GM12878 (cell line): ENCODE results near the gene TPCN2. TPM values are rescaled to one million over a fixed set of nuclear protein-coding genes. Genes with fewer than 3 reads are reported as not detected.

Source experiments
- ATAC-seq: fragments of 200-7000 bp; cut with Tn5 transposase; 3 replicates; pipeline ENCODE4 v1.9.1; 2020; ENCODE audit warnings: mild to moderate bottlenecking, moderate library complexity
- BruUV-seq: library from RNA; stranded (reverse); fragments of 400-500 nt; replicated peaks from 2 replicates; lab custom pipeline; 2021; lab: Mats Ljungman, UMichigan
- CTCF ChIA-PET: fragments of 300-600 bp; sonication (Branson Sonifier 250); formaldehyde crosslinking; extraction: SDS; loops from one replicate; lab custom pipeline; 2021; ENCODE audit warnings: inconsistent platforms; lab: Yijun Ruan, JAX
- POLR2A ChIA-PET: fragments of 350-600 bp; formaldehyde crosslinking; extraction: SDS; loops from one replicate; lab custom pipeline; 2021; ENCODE audit warnings: inconsistent platforms; lab: Charles Lee
- RAD21 ChIA-PET: fragments of 300-600 bp; sonication (Branson Sonifier 250); formaldehyde crosslinking; loops from one replicate; lab custom pipeline; 2023; ENCODE audit warnings: antibody characterized with exemption; ENCODE audit not compliant: unreplicated experiment; lab: Charles Lee
- SMC1A ChIA-PET: fragments of 300-600 bp; sonication (Branson Sonifier 250); formaldehyde crosslinking; loops from one replicate; lab custom pipeline; 2023; ENCODE audit not compliant: unreplicated experiment, uncharacterized antibody; lab: Charles Lee
- DNase-seq: peaks from one replicate; pipeline ENCODE4 v3.0.0-alpha.2; 2011; ENCODE audit warnings: low read depth, low spot score
- FAIRE-seq: peaks from 3 replicates; lab custom pipeline; 2011; peaks lifted over from hg19 to GRCh38; lab: Jason Lieb, UNC
- H2AFZ ChIP-seq: 2 replicates; pipeline ENCODE4 v1.6.0; 2011; ENCODE audit warnings: low read depth, low read length, control low read depth; ENCODE audit not compliant: control insufficient read depth
- H3K27ac ChIP-seq: 2 replicates; pipeline ENCODE4 v1.5.1; 2011; ENCODE audit warnings: control low read depth; ENCODE audit not compliant: control insufficient read depth, insufficient read depth
- H3K27me3 ChIP-seq, 2 experiments: replicated peaks in 1 of 2; 2 replicates each; pipeline versions ENCODE4 v1.6.0 to v1.6.1; 2011; ENCODE audit warnings: low read length in 1 of 2; ENCODE audit not compliant: control insufficient read depth in 2 of 2, insufficient read depth in 2 of 2
- H3K36me3 ChIP-seq, 2 experiments: 2 replicates each; pipeline ENCODE4 v1.5.1; 2011; ENCODE audit warnings: low read length in 1 of 2; ENCODE audit not compliant: control insufficient read depth in 2 of 2, insufficient read depth in 2 of 2
- H3K4me1 ChIP-seq: 2 replicates; pipeline ENCODE4 v1.6.1; 2011; ENCODE audit warnings: mild to moderate bottlenecking, low read length, moderate library complexity, mixed read lengths; ENCODE audit not compliant: control insufficient read depth, insufficient read depth
- H3K4me2 ChIP-seq: 2 replicates; pipeline ENCODE4 v1.6.0; 2011; ENCODE audit warnings: control low read depth; ENCODE audit not compliant: control insufficient read depth, insufficient read depth
- H3K4me3 ChIP-seq: fragments of 200-600 bp; sonication (generic); 2 replicates; pipeline ENCODE4 v1.5.1; 2016
- H3K79me2 ChIP-seq: 2 replicates; pipeline ENCODE4 v1.6.0; 2011; ENCODE audit warnings: low read length; ENCODE audit not compliant: control insufficient read depth, insufficient read depth
- H3K9ac ChIP-seq: 2 replicates; pipeline ENCODE4 v1.8.0; 2011; ENCODE audit warnings: low read length, control low read depth, mixed read lengths; ENCODE audit not compliant: control insufficient read depth, insufficient read depth
- H3K9me3 ChIP-seq: replicated peaks from 3 replicates; pipeline ENCODE4 v1.5.1; 2011; ENCODE audit warnings: mild to moderate bottlenecking, low read length; ENCODE audit not compliant: control insufficient read depth, insufficient read depth
- H4K20me1 ChIP-seq: 2 replicates; pipeline ENCODE4 v1.6.0; 2011; ENCODE audit not compliant: control insufficient read depth, insufficient read depth
- ATF3 ChIP-seq: IDR thresholded peaks from 2 replicates; pipeline ENCODE4 v1.6.1; 2011; ENCODE audit warnings: low read depth, mild to moderate bottlenecking, low read length, moderate library complexity, borderline replicate concordance; ENCODE audit errors: extremely low read depth
- BACH1 ChIP-seq: fragments of 450-650 bp; IDR thresholded peaks from 2 replicates; pipeline ENCODE4 v1.6.1; 2017; ENCODE audit warnings: mild to moderate bottlenecking, borderline replicate concordance
- BMI1 ChIP-seq: fragments of 450-650 bp; IDR thresholded peaks from 2 replicates; pipeline ENCODE4 v1.6.1; 2016; ENCODE audit warnings: mild to moderate bottlenecking, moderate library complexity, borderline replicate concordance
- BRCA1 ChIP-seq: IDR thresholded peaks from 2 replicates; pipeline ENCODE4 v1.6.1; 2011; ENCODE audit warnings: low read depth, low read length, improper control_type of control experiment
- CREB1 ChIP-seq: IDR thresholded peaks from 2 replicates; pipeline ENCODE4 v1.6.1; 2012; ENCODE audit warnings: low read depth, mild to moderate bottlenecking, inconsistent platforms
- HDAC2 ChIP-seq: fragments of 200-600 bp; sonication (generic); IDR thresholded peaks from 2 replicates; pipeline ENCODE4 v1.6.1; 2017
- MEF2B ChIP-seq: fragments of 450-650 bp; IDR thresholded peaks from 2 replicates; pipeline ENCODE4 v1.6.1; 2018; ENCODE audit warnings: mild to moderate bottlenecking, moderate library complexity; ENCODE audit not compliant: partially characterized antibody, poor library complexity, severe bottlenecking
- RAD51 ChIP-seq: fragments of 450-650 bp; IDR thresholded peaks from 2 replicates; pipeline ENCODE4 v1.6.1; 2016; ENCODE audit warnings: moderate library complexity, mild to moderate bottlenecking, inconsistent platforms
- SP1 ChIP-seq: IDR thresholded peaks from one replicate; pipeline ENCODE4 v1.6.1; 2011; ENCODE audit warnings: low read depth, low read length
- YBX1 ChIP-seq: fragments of 450-650 bp; IDR thresholded peaks from 2 replicates; pipeline ENCODE4 v1.6.1; 2016; ENCODE audit warnings: antibody characterized with exemption
- ZNF384 ChIP-seq: IDR thresholded peaks from 2 replicates; pipeline ENCODE4 v1.6.1; 2012; ENCODE audit warnings: low read depth, mild to moderate bottlenecking, low read length, improper control_type of control experiment, borderline replicate concordance
- WGBS: methylation state at CpG from one replicate; pipeline ENCODE4 v1.1.6; 2016; ENCODE audit warnings: low lambda C conversion rate; ENCODE audit not compliant: insufficient replicate concordance, insufficient coverage; ENCODE audit errors: missing lambda C conversion rate; 5-methylcytosine and 5-hydroxymethylcytosine counted together
- in situ Hi-C: fragments of 300-500 bp; cut with MboI; formaldehyde crosslinking; loops from 9 replicates; pipeline ENCODE4 v1.14.3; 2018; ENCODE audit warnings: mixed read lengths
- intact Hi-C: fragments of 100-400 bp; cut with micrococcal nuclease; formaldehyde crosslinking; loops from one replicate; pipeline ENCODE4 v1.14.2; 2022; ENCODE audit not compliant: unreplicated experiment
- polyA plus RNA-seq, 11 experiments: library from polyadenylated mRNA; depleted of rRNA in 4 of 11; unstranded in 6 of 11; stranded (reverse) in 5 of 11; fragments of >200 nt; fragmentation: Nextera tagmentation in 4 of 11; fragmentation: Illumina TruSeq in 1 of 11; extraction: Ambion mirVana in 4 of 11; extraction: Trizol in 1 of 11; gene quantifications; 1 replicate in 1 of 11; 2 replicates in 10 of 11; pipeline versions ENCODE4 v1.2.1 to v1.2.3, GENCODE V29; 2011 to 2016; ENCODE audit warnings: inconsistent platforms in 2 of 11, missing spikeins in 2 of 11, low read depth in 1 of 11
- total RNA-seq, 4 experiments: library from RNA; depleted of rRNA in 3 of 4; stranded (reverse); fragments of >200 nt in 3 of 4; fragmentation: Illumina TruSeq in 1 of 4; extraction: Trizol in 1 of 4; gene quantifications; 2 replicates each; pipeline versions ENCODE4 v1.2.1 to v1.2.3, GENCODE V29; 2013 to 2021

Gene TPCN2
- total and polyA plus RNA-seq, 10 of the 15 experiments (the other 5 are each of a cell fraction or from before 2014, with no cell fraction given) = 1.7 to 18.4 (median 8.4) TPM

GRCh38 chr11:69071956-69072355 is 23.2 kb downstream of the TPCN2 start (continued):
- TF ChIP-seq ZNF384 = no peak
- TF ChIP-seq HDAC2 = no peak
- TF ChIP-seq ATF3 = no peak
- TF ChIP-seq SP1 = no peak

- H3K27me3 ChIP-seq = no peaks in the 10 kb centered on the region
- intact Hi-C loops (no loop called here), in situ Hi-C loops (no loop called here)
- TF ChIP-seq BRCA1 (no peak), CREB1 (no peak), BMI1 (no peak), YBX1 (no peak), BACH1 (no peak), RAD51 (no peak), MEF2B (no peak)
- H3K9me3 ChIP-seq = no peaks in the 10 kb centered on the region
- no peak overlapping the region for H3K9ac ChIP-seq
- peaks cover 2 to 12% of the 10 kb centered on the region in 2 experiments; a peak in 3 of 4 replicates for H3K36me3 ChIP-seq
- BruUV-seq = no TSS peak
- DNase-seq (no peak), FAIRE-seq (no peak), ATAC-seq (no peak)
- SMC1A ChIA-PET = no interaction called here
- no peak overlapping the region for H3K4me3 ChIP-seq
- 93% methylated on average over 8 of the region's 8 CpGs for WGBS
- H2AFZ ChIP-seq = no peak overlapping the region
- CTCF ChIA-PET = no interaction called here
- H3K4me2 ChIP-seq = no peak overlapping the region
- H3K4me1 ChIP-seq = no peaks in the 10 kb centered on the region
- no peaks in the 10 kb centered on the region for H4K20me1 ChIP-seq
- H3K27ac ChIP-seq = no peak overlapping the region
- POLR2A ChIA-PET = no interaction called here
- no peaks in the 10 kb centered on the region for H3K79me2 ChIP-seq
- RAD21 ChIA-PET = no interaction called here
These were observed 24.7 kb downstream of the TPCN2 start for GRCh38 chr11:69073469-69073868.
